GM23248 (cell line): ENCODE results near the gene STK38. TPM values are rescaled to one million over a fixed set of nuclear protein-coding genes. Genes with fewer than 3 reads are reported as not detected.
"Not testable (repeated sequence)": the region's sequence is repeated elsewhere in the genome, so short reads cannot be mapped to it uniquely, and the experiment has no call there.

Experiments used
- DNase-seq: peaks from one replicate; pipeline ENCODE4 v3.0.0-alpha.2; 2015
- H2AFZ ChIP-seq: fragments of 200-600 bp; sonication (generic); 2 replicates; pipeline ENCODE4 v1.6.1; 2016; ENCODE audit warnings: antibody characterized with exemption
- H3F3A ChIP-seq: fragments of 200-600 bp; sonication (generic); 2 replicates; pipeline ENCODE4 v1.6.1; 2016; ENCODE audit warnings: mild to moderate bottlenecking, antibody characterized with exemption, mixed run types; ENCODE audit not compliant: insufficient read depth
- H3K27ac ChIP-seq: fragments of 200-600 bp; sonication (generic); 2 replicates; pipeline ENCODE4 v1.5.1; 2016; ENCODE audit warnings: mild to moderate bottlenecking
- H3K27me3 ChIP-seq: fragments of 200-600 bp; sonication (generic); replicated peaks from 2 replicates; pipeline ENCODE4 v1.6.1; 2016; ENCODE audit warnings: mild to moderate bottlenecking; ENCODE audit not compliant: insufficient read depth
- H3K36me3 ChIP-seq: fragments of 200-600 bp; sonication (generic); 2 replicates; pipeline ENCODE4 v1.6.1; 2016; ENCODE audit warnings: low read depth, mild to moderate bottlenecking
- H3K4me1 ChIP-seq: fragments of 200-600 bp; sonication (generic); 2 replicates; pipeline ENCODE4 v1.6.1; 2016; ENCODE audit warnings: mild to moderate bottlenecking; ENCODE audit not compliant: insufficient read depth
- H3K4me2 ChIP-seq: fragments of 200-600 bp; sonication (generic); one replicate; pipeline ENCODE4 v1.6.1; 2016; ENCODE audit warnings: mild to moderate bottlenecking; ENCODE audit not compliant: unreplicated experiment
- H3K4me3 ChIP-seq: fragments of 200-600 bp; sonication (generic); 2 replicates; pipeline ENCODE4 v1.5.1; 2016; ENCODE audit warnings: mild to moderate bottlenecking
- H3K79me2 ChIP-seq: fragments of 200-600 bp; sonication (generic); 2 replicates; pipeline ENCODE4 v1.6.1; 2016; ENCODE audit warnings: mild to moderate bottlenecking; ENCODE audit not compliant: insufficient read depth
- H3K9ac ChIP-seq: fragments of 200-600 bp; sonication (generic); 2 replicates; pipeline ENCODE4 v1.6.1; 2016; ENCODE audit warnings: mild to moderate bottlenecking
- H3K9me2 ChIP-seq: fragments of 200-600 bp; sonication (generic); 2 replicates; pipeline ENCODE4 v1.6.1; 2016; ENCODE audit warnings: mixed run types, mild to moderate bottlenecking, moderate library complexity; ENCODE audit not compliant: insufficient read depth
- H3K9me3 ChIP-seq: fragments of 200-600 bp; sonication (generic); one replicate; pipeline ENCODE4 v1.6.1; 2017; ENCODE audit warnings: low read depth
- H4K20me1 ChIP-seq: fragments of 200-600 bp; sonication (generic); 2 replicates; pipeline ENCODE4 v1.6.0; 2016; ENCODE audit not compliant: insufficient read depth
- EZH2 ChIP-seq: fragments of 200-600 bp; sonication (generic); IDR thresholded peaks from 2 replicates; pipeline ENCODE4 v1.6.1; 2018; ENCODE audit warnings: antibody characterized with exemption, mild to moderate bottlenecking; ENCODE audit not compliant: insufficient read depth, poor library complexity, severe bottlenecking
- EZH2phosphoT487 ChIP-seq: fragments of 200-600 bp; sonication (generic); IDR thresholded peaks from 2 replicates; pipeline ENCODE4 v1.6.1; 2018; ENCODE audit warnings: antibody characterized with exemption, moderate library complexity, mild to moderate bottlenecking, low read depth; ENCODE audit not compliant: insufficient read depth
- WGBS, 2 experiments: methylation state at CpG; one replicate each; pipeline ENCODE4 v1.1.6; 2015 to 2017; ENCODE audit warnings: low lambda C conversion rate in 2 of 2, low coverage in 1 of 2; ENCODE audit errors: missing lambda C conversion rate in 2 of 2; 5-methylcytosine and 5-hydroxymethylcytosine counted together
- in situ Hi-C: fragments of 300-500 bp; cut with MboI; formaldehyde crosslinking; loops from 2 replicates; pipeline ENCODE4 v1.15.0; 2020
- polyA plus RNA-seq: library from polyadenylated mRNA; unstranded; fragments of >200 nt; fragmentation: Nextera tagmentation; extraction: Ambion mirVana; gene quantifications from 2 replicates; pipeline ENCODE4 v1.2.1, GENCODE V29; 2016
- small RNA-seq: library from RNA; depleted of rRNA; stranded (forward); fragments of <200 nt; gene quantifications from one replicate; pipeline ENCODE3, GENCODE V24; 2014; ENCODE audit warnings: low read depth, low replicate concordance
- total RNA-seq: library from RNA; depleted of rRNA; stranded (reverse); fragments of >200 nt; shearing (Covaris generic); gene quantifications from 2 replicates; pipeline ENCODE4 v1.2.3, GENCODE V29; 2014; rRNA removed

Gene STK38
- total and polyA plus RNA-seq, 2 experiments from 2014 or later, result 35.6 to 51.1 TPM

DNA sequence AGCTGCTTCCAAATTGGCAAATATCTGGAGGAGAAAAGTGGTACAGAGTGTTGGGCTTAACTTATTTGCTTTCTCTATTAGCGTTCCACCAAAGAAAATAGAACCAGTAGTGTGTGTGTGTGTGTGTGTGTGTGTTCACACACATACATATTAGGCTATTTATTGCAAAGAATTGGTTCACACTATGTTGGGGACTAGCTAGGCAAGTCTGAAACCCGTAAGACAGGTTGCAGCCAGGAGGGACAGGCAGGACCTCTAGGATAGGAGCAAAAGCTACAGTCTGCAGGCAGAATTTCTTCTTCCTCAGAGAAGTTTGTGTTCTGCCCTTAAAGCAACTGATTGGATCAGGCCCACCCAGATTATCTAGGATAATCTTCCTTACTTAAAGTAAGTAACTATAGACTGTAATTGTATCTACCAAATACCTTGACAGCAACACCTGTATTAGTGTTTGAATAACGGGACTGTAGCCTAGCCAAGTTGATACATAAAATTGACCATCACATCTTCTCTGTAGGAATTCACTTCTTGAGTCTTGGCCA is 91.7 kb downstream of the STK38 start:
- Histone ChIP-seq H3K27ac (no peak overlapping the region), H3K27me3 (no peaks in the 10 kb centered on the region), H3K4me2 (no peak overlapping the region), H2AFZ (no peak overlapping the region), H3K79me2 (peaks cover 100% of the 10 kb centered on the region), H3K4me1 (no peaks in the 10 kb centered on the region), H4K20me1 (peaks cover 9% of the 10 kb centered on the region; the same call in 1 of the 2 replicates), H3K9me3 (no peaks in the 10 kb centered on the region), H3K4me3 (no peak overlapping the region), H3K9me2 (no peaks in the 10 kb centered on the region), H3K36me3 (peaks cover 15% of the 10 kb centered on the region), H3F3A (peaks cover 12% of the 10 kb centered on the region; the same call in 1 of the 2 replicates), H3K9ac (no peak overlapping the region)
- 79 to 80% methylated on average over 3 of the region's 3 CpGs for WGBS, 2 experiments
- DNase-seq, result no peak
- in situ Hi-C loops, result no loop called here
- TF ChIP-seq EZH2phosphoT487 (no peak), EZH2 (no peak)

DNA sequence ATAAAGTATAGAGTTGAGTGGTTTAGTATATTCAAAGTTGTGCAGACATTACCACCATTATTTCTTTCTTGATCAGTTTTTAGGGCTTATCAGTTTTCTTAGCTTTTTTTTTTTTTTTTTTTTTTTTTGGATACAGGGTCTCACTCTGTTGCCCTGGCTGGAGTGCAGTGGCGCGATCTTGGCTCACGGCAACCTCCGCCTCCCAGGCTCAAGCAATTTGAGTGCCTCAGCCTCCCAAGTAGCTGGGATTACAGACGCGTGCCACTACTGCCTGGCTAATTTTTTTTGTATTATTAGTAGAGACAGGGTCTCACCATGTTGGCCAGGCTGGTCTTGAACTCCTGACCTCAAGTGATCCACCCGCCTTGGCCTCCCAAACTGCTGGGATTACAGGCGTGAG is 94.4 kb downstream of the STK38 start:
- H4K20me1 ChIP-seq, H3K4me3 ChIP-seq, H3K9me2 ChIP-seq, H3K9ac ChIP-seq, H3K4me2 ChIP-seq, in situ Hi-C loops, H3K27ac ChIP-seq, H2AFZ ChIP-seq, H3K4me1 ChIP-seq, DNase-seq, H3K9me3 ChIP-seq, H3K27me3 ChIP-seq: not testable (repeated sequence)
- H3F3A ChIP-seq, result peaks cover 15% of the 10 kb centered on the region; the same call in 1 of the 2 replicates
- WGBS, 2 experiments, result 97 to 98% methylated on average over 8 of the region's 8 CpGs
- peaks cover 21% of the 10 kb centered on the region for H3K36me3 ChIP-seq
- peaks cover 100% of the 10 kb centered on the region for H3K79me2 ChIP-seq

DNA sequence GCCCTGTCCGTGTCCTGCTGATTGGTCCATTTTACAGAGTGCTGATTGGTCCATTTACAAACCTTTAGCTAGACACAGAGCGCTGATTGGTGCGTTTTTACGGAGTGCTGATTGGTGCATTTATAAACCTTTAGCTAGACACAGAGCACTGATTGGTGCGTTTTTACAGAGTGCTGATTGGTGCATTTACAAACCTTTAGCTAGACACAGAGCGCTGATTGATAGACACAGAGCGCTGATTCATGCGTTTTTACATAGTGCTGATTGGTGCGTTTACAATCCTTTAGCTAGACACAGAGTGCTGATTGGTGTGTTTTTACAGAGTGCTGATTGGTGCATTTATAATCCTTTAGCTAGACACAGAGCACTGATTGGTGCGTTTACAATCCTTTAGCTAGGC is 98.1 kb downstream of the STK38 start:
- Histone ChIP-seq H3K79me2 (peaks cover 100% of the 10 kb centered on the region), H3K4me1 (peaks cover 15% of the 10 kb centered on the region), H3F3A (peaks cover 27% of the 10 kb centered on the region), H3K36me3 (peaks cover 26% of the 10 kb centered on the region)
- H4K20me1 ChIP-seq, H3K27me3 ChIP-seq, H2AFZ ChIP-seq, in situ Hi-C loops, H3K4me2 ChIP-seq, DNase-seq, H3K4me3 ChIP-seq, H3K9me2 ChIP-seq, H3K9ac ChIP-seq, H3K27ac ChIP-seq, H3K9me3 ChIP-seq: not testable (repeated sequence)
- WGBS, 2 experiments, result 98% methylated on average over 10 of the region's 10 CpGs

DNA sequence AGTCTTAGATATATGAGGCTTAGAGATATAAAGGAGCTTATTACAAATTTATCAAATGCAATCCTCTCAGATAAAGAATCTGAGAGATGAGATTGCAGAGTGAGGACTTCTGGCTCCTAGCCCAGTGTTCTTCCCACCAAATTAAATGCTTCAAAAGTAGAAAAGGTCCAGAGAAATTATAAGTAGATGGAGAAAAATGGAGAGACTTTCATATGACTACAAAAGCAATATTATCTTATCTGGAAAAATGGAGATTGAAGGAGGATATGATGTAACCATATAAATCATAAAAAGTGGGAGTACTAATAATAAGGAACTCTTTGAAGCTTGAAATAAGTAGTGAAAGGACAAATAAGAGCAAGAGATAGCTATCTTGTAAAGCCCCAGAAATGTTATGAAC is 101.7 kb downstream of the STK38 start:
- Histone ChIP-seq H3K9ac (no peak overlapping the region), H4K20me1 (no peaks in the 10 kb centered on the region), H3K4me2 (peak overlapping the region; percentile 98), H3K9me3 (no peaks in the 10 kb centered on the region), H3K79me2 (peaks cover 77% of the 10 kb centered on the region), H3K4me1 (peaks cover 35% of the 10 kb centered on the region), H2AFZ (no peak overlapping the region), H3K27ac (peak overlapping the region; percentile 92), H3K36me3 (peaks cover 15% of the 10 kb centered on the region), H3K9me2 (no peaks in the 10 kb centered on the region), H3F3A (peaks cover 38% of the 10 kb centered on the region), H3K4me3 (peak overlapping the region; percentile 87; the same call in 1 of the 2 replicates), H3K27me3 (no peaks in the 10 kb centered on the region)
- no peak for TF ChIP-seq EZH2phosphoT487
- TF ChIP-seq EZH2, result no peak
- in situ Hi-C loops, result no loop called here
- no peak for DNase-seq

DNA sequence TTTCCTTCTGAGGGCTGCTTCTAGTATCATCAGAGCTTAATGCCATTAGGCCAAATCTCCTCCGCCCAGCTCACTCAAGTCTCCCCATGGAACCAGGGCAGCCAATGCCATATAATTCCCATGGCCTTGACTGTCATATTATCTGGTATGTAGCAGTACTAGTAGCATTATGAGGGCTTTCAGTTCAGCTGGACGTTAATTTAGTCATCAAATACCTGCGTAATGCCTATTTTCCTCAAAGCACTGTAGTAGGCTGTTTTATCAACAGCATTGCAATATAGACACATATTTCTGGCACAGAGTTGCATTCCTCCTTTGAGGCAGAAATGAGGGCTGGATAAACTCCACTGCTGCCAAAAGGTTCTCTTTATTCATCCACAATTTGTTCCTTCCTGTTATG is 102.8 kb downstream of the STK38 start:
- Histone ChIP-seq H3K4me3 (peak overlapping the region; percentile 87), H3K36me3 (peaks cover 15% of the 10 kb centered on the region), H3K27ac (peak overlapping the region; percentile 92), H3F3A (peaks cover 38% of the 10 kb centered on the region), H3K4me2 (peak overlapping the region; percentile 98), H3K9me3 (no peaks in the 10 kb centered on the region), H3K79me2 (peaks cover 66% of the 10 kb centered on the region), H2AFZ (no peak overlapping the region), H4K20me1 (no peaks in the 10 kb centered on the region), H3K4me1 (peaks cover 37% of the 10 kb centered on the region), H3K27me3 (no peaks in the 10 kb centered on the region), H3K9ac (peak overlapping the region; percentile 91), H3K9me2 (no peaks in the 10 kb centered on the region)
- in situ Hi-C loops, result no loop called here
- DNase-seq, result peak; percentile 85
- whole genome bisulfite sequencing, 2 experiments, result 41 to 44% methylated on average over 3 of the region's 3 CpGs
- no peak for TF ChIP-seq EZH2
- no peak for TF ChIP-seq EZH2phosphoT487

Small RNAs within 50 kb of the gene (small RNA-seq; reads per million reads assigned to genes)
- not detected for gene RN7SL502P

Other genes with a start within 250 kb of the STK38 start
- gene BNIP5, start 210.6 kb downstream of the STK38 start, total RNA-seq, result not detected in 2 replicates
- gene BNIP5, start 210.6 kb downstream of the STK38 start, polyA plus RNA-seq, result not detected in 2 replicates
- gene ETV7, start 159.8 kb downstream of the STK38 start, total RNA-seq, result 0.32 TPM in 1 of 2 replicates, not detected in the other
- gene ETV7, start 159.8 kb downstream of the STK38 start, polyA plus RNA-seq, result 0.70 and 0.99 TPM in 2 replicates
- gene PXT1, start 104.6 kb downstream of the STK38 start, total RNA-seq, result not detected in 2 replicates
- gene PXT1, start 104.6 kb downstream of the STK38 start, polyA plus RNA-seq, result not detected in 2 replicates
- 103 and 120 TPM in 2 replicates for gene KCTD20, start 104.5 kb downstream of the STK38 start, total RNA-seq
- gene KCTD20, start 104.5 kb downstream of the STK38 start, polyA plus RNA-seq, result 52.3 and 52.7 TPM in 2 replicates
- 141 and 171 TPM in 2 replicates for gene SRSF3, start 46.9 kb upstream of the STK38 start, total RNA-seq
- gene SRSF3, start 46.9 kb upstream of the STK38 start, polyA plus RNA-seq, result 238 and 243 TPM in 2 replicates
- gene CDKN1A, start 131.2 kb upstream of the STK38 start, total RNA-seq, result 469 and 549 TPM in 2 replicates
- 813 and 856 TPM in 2 replicates for gene CDKN1A, start 131.2 kb upstream of the STK38 start, polyA plus RNA-seq
- gene RAB44, start 150.3 kb upstream of the STK38 start, total RNA-seq, result not detected in 2 replicates
- gene RAB44, start 150.3 kb upstream of the STK38 start, polyA plus RNA-seq, result not detected in 2 replicates